Suprapubic skin (tissue), 4 donors: ENCODE results near the gene RHAG.

Source experiments
- EP300 ChIP-seq: sonication (generic); formaldehyde crosslinking; IDR thresholded peaks from one replicate; pipeline ENCODE4 v1.6.1; 2017; ENCODE audit warnings: antibody characterized with exemption
- POLR2AphosphoS5 ChIP-seq, 3 donors: sonication (generic); formaldehyde crosslinking; IDR thresholded peaks; one replicate each; pipeline ENCODE4 v1.6.1; 2017; ENCODE audit warnings: antibody characterized with exemption in 3 of 3
- TF ChIP-seq, protein P1 (sequence below), 2 donors: fragments of 200-600 bp in 1 of 2; fragments of 450-650 bp in 1 of 2; sonication (generic) in 1 of 2; IDR thresholded peaks; one replicate each; pipeline ENCODE4 v1.5.1; 2016 to 2019; ENCODE audit warnings: antibody characterized with exemption in 2 of 2, mild to moderate bottlenecking in 1 of 2, moderate library complexity in 1 of 2

DNA sequence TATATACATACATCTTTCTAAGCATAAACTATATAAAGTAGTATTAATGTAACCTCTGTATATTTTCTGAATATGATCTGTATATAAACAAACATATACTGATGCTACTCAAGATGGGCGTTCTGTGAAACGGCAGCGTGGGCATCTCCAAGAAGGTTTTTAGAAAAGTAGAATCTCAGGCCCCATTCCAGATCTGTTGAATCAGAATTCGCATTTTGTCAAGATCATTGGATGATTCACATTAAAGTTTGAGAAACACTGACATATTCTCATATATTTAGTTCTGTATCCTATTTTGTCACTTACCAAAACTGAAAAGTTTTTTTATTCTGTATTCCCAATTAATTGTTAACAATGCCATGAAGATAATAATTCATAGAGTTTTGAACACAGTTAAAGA is 80.7 kb downstream of the RHAG start:
- TF ChIP-seq, protein P1, sequence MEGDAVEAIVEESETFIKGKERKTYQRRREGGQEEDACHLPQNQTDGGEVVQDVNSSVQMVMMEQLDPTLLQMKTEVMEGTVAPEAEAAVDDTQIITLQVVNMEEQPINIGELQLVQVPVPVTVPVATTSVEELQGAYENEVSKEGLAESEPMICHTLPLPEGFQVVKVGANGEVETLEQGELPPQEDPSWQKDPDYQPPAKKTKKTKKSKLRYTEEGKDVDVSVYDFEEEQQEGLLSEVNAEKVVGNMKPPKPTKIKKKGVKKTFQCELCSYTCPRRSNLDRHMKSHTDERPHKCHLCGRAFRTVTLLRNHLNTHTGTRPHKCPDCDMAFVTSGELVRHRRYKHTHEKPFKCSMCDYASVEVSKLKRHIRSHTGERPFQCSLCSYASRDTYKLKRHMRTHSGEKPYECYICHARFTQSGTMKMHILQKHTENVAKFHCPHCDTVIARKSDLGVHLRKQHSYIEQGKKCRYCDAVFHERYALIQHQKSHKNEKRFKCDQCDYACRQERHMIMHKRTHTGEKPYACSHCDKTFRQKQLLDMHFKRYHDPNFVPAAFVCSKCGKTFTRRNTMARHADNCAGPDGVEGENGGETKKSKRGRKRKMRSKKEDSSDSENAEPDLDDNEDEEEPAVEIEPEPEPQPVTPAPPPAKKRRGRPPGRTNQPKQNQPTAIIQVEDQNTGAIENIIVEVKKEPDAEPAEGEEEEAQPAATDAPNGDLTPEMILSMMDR (IDR thresholded peaks at IDR 0.05): no peak
- TF ChIP-seq EP300: no peak
- no peak for TF ChIP-seq POLR2AphosphoS5 (IDR thresholded peaks at IDR 0.05)
